ENCODE data around the gene TNFSF12.
"Not testable (repeated sequence)": the region's sequence is repeated elsewhere in the genome, so short reads cannot be mapped to it uniquely, and the experiment has no call there.

The TNFSF12 gene

DNA sequence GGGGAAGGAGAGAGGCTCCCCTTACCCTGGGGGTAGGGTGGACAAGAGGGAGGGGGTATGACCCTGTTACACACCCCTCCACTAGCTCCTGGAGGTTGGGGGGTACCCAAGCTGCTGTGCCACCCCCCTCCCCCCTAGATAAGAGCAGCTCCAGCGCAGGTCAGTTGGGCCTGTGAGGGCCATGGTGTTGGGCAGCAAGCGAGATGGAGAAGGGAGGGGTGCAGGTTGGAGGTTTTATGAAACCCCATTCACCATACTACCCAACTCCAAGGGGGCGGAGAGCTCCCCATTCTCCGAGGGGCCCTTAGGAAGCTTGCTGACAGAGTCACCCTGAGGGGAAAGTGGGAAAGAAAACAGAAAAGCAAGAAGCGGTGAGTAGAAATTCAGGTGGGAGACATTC is 42.7 kb downstream of the TNFSF12 start:
- TF ChIP-seq, protein P1, sequence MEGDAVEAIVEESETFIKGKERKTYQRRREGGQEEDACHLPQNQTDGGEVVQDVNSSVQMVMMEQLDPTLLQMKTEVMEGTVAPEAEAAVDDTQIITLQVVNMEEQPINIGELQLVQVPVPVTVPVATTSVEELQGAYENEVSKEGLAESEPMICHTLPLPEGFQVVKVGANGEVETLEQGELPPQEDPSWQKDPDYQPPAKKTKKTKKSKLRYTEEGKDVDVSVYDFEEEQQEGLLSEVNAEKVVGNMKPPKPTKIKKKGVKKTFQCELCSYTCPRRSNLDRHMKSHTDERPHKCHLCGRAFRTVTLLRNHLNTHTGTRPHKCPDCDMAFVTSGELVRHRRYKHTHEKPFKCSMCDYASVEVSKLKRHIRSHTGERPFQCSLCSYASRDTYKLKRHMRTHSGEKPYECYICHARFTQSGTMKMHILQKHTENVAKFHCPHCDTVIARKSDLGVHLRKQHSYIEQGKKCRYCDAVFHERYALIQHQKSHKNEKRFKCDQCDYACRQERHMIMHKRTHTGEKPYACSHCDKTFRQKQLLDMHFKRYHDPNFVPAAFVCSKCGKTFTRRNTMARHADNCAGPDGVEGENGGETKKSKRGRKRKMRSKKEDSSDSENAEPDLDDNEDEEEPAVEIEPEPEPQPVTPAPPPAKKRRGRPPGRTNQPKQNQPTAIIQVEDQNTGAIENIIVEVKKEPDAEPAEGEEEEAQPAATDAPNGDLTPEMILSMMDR (IDR thresholded peaks at IDR 0.05; ENCODE audit: low read depth, low read length) = no peak
- H3K4me3 ChIP-seq (ENCODE audit: low read depth, low read length) = no peak overlapping the region

DNA sequence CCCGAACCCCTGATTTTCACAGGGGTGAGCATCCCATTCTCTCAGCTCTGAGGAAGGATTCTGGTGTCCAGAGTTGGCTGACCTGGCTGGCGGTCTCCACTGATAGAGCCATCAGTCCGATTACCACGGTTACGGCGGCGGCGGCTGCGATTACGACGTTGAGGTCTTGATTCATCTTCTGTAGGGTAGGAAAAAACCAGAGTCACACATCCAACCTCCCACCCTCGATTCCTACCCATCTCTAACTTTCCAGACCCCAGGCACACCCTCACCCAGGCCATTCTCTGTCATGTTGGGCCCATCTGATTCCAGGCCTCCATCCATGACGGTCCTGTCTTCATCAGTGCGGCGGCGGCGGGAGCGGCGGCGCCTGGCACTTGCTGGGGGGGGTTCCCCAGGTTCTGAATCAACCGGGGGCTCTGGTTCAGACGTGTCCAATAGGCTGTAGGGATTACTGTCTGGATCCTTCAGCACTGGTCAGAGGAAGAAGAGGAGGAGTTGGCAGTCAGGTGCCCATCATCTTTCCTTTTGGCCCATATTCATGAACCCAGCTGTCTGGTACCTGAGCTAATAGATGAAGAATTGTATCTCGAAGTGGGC is 43.7 kb downstream of the TNFSF12 start:
- no peak overlapping the region for H3K4me3 ChIP-seq (ENCODE audit: low read depth, low read length)
- TF ChIP-seq, protein P1 (IDR thresholded peaks at IDR 0.05; ENCODE audit: low read depth, low read length) = no peak

DNA sequence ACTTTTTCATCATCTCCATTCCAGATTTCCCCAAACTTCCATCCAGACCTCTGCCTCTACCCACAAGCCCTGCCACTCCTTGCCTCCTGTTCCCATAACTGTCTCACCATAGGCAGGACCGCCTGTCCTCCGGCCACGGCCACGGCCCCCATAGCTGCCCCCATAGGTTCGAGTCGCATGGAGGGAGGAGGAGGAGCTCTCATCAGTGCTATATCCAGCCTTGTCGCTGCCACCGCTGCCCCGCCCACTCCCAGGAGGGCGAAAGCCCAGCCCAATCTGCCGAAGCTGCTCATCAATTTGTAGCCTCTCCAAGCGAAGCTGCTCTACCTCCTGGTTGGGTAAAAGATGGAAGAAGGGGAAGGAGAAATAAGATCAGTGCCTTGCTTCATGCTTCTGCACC is 44.4 kb downstream of the TNFSF12 start:
- H3K4me3 ChIP-seq (ENCODE audit: low read depth, low read length) = no peak overlapping the region
- TF ChIP-seq, protein P1 (IDR thresholded peaks at IDR 0.05; ENCODE audit: low read depth, low read length) = no peak

DNA sequence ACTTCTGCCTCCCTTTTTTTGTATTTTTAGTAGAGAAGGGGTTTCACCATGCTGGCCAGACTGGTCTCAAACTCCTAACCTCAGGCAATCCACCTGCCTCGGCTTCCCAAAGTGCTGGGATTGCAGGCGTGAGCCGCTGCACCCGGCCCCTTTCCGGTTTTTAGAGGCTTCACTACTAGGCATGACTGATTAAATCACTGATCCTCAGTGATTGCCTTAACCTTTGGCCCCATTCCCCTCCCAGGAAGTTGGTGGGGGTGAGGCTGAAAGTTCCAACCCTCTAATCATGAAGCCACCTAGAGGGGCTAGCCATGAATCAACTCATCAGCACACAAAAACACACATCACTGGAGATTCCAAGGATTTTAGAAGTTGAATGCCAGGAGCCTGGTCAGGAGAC is 48.7 kb downstream of the TNFSF12 start:
- not testable (repeated sequence) for H3K4me3 ChIP-seq (ENCODE audit: low read depth, low read length)

DNA sequence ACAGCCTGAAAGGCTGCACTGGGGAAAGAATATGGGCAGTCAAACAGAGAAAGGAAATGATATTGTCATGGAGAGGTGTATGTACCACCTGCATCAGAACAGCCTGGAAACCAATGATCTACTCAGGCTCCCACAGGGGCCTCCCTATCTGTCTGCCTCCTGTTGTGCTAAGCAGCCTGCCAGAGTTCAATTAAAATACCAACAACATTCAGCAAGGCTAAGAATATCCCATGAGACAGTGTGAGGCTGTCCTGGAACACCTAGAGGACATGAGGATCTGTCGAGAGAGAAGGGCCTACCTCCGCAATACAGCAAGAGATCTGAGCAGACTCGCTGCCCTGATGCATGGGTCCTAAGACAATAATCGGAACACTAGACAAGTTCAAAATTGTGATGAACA is 57.4 kb downstream of the TNFSF12 start:
- no peak overlapping the region for H3K4me3 ChIP-seq (ENCODE audit: low read depth, low read length)
- TF ChIP-seq, protein P1 (IDR thresholded peaks at IDR 0.05; ENCODE audit: low read depth, low read length) = no peak
